PC-3 (cell line): Measurements from ENCODE around the gene KIAA1217. TPM values are rescaled to one million over a fixed set of nuclear protein-coding genes. Genes with fewer than 3 reads are reported as not detected.

Experiments
- ATAC-seq: fragments of 200-7000 bp; cut with Tn5 transposase; 2 replicates; pipeline ENCODE4 v1.9.1; 2020; ENCODE audit warnings: mild to moderate bottlenecking, moderate library complexity
- BruUV-seq: library from RNA; stranded (reverse); fragments of 400-500 nt; replicated peaks from 2 replicates; lab custom pipeline; 2021; lab: Mats Ljungman, UMichigan
- CTCF ChIA-PET: fragments of 300-600 bp; sonication (Branson Sonifier 250); formaldehyde crosslinking; loops from one replicate; lab custom pipeline; 2022; ENCODE audit warnings: antibody characterized with exemption; lab: Charles Lee
- POLR2A ChIA-PET: fragments of 300-600 bp; sonication (Branson Sonifier 250); formaldehyde crosslinking; loops from one replicate; lab custom pipeline; 2022; ENCODE audit warnings: antibody characterized with exemption; ENCODE audit not compliant: unreplicated experiment; lab: Charles Lee
- DNase-seq: peaks from one replicate; pipeline ENCODE4 v3.0.0-alpha.2; 2015
- H2AFZ ChIP-seq: fragments of 300-600 bp; sonication (generic); 2 replicates; pipeline ENCODE4 v1.6.0; 2016; ENCODE audit warnings: antibody characterized with exemption, low read length
- H3F3A ChIP-seq: fragments of 300-600 bp; sonication (generic); one replicate; pipeline ENCODE4 v1.6.0; 2017; ENCODE audit warnings: antibody characterized with exemption, low read length, control low read depth, mild to moderate bottlenecking; ENCODE audit not compliant: unreplicated experiment
- H3K27ac ChIP-seq: fragments of 300-600 bp; sonication (generic); 2 replicates; pipeline ENCODE4 v1.5.1; 2016; ENCODE audit warnings: mild to moderate bottlenecking, low read length
- H3K27me3 ChIP-seq: fragments of 300-600 bp; sonication (generic); 2 replicates; pipeline ENCODE4 v1.6.1; 2016; ENCODE audit warnings: low read length, mixed read lengths
- H3K36me3 ChIP-seq: fragments of 300-600 bp; sonication (generic); 2 replicates; pipeline ENCODE4 v1.6.1; 2016; ENCODE audit warnings: low read depth, mixed run types, low read length, mixed read lengths
- H3K4me1 ChIP-seq: fragments of 300-600 bp; sonication (generic); 2 replicates; pipeline ENCODE4 v1.5.1; 2016; ENCODE audit warnings: low read length; ENCODE audit not compliant: insufficient read depth
- H3K4me2 ChIP-seq: fragments of 300-600 bp; sonication (generic); 2 replicates; pipeline ENCODE4 v1.6.0; 2016; ENCODE audit warnings: low read length
- H3K4me3 ChIP-seq: fragments of 300-600 bp; sonication (generic); 2 replicates; pipeline ENCODE4 v1.5.1; 2016; ENCODE audit warnings: mild to moderate bottlenecking, low read length, mixed read lengths
- H3K79me2 ChIP-seq: fragments of 300-600 bp; sonication (generic); 2 replicates; pipeline ENCODE4 v1.6.1; 2017; ENCODE audit warnings: low read length, mixed read lengths
- H3K9ac ChIP-seq: fragments of 300-600 bp; sonication (generic); 2 replicates; pipeline ENCODE4 v1.6.0; 2016; ENCODE audit warnings: mild to moderate bottlenecking, low read length
- H3K9me2 ChIP-seq: fragments of 300-600 bp; sonication (generic); replicated peaks from 2 replicates; pipeline ENCODE4 v1.6.1; 2016; ENCODE audit warnings: mixed run types, low read length, mixed read lengths
- H3K9me3 ChIP-seq: fragments of 300-600 bp; sonication (generic); 2 replicates; pipeline ENCODE4 v1.6.1; 2016; ENCODE audit warnings: low read length, mixed read lengths
- H4K20me1 ChIP-seq: fragments of 300-600 bp; sonication (generic); 2 replicates; pipeline ENCODE4 v1.6.1; 2016; ENCODE audit warnings: low read length, mixed read lengths
- EZH2 ChIP-seq: fragments of 300-600 bp; sonication (generic); IDR thresholded peaks from one replicate; pipeline ENCODE4 v1.6.1; 2017; ENCODE audit warnings: antibody characterized with exemption, mild to moderate bottlenecking, low read length; ENCODE audit not compliant: unreplicated experiment
- EZH2phosphoT487 ChIP-seq: fragments of 300-600 bp; sonication (generic); IDR thresholded peaks from 2 replicates; pipeline ENCODE4 v1.6.1; 2018; ENCODE audit warnings: mild to moderate bottlenecking, antibody characterized with exemption, low read length, borderline replicate concordance
- intact Hi-C: fragments of 100-400 bp; cut with micrococcal nuclease; formaldehyde crosslinking; loops from 2 replicates; pipeline ENCODE4 v1.9.0; 2023
- total RNA-seq: library from RNA; depleted of rRNA; stranded (reverse); fragments of >200 nt; gene quantifications from 2 replicates; pipeline ENCODE4 v1.2.3, GENCODE V29; 2014
- TF ChIP-seq, protein P1 (sequence below): fragments of 300-600 bp; sonication (generic); conservative IDR thresholded peaks from 2 replicates; pipeline ENCODE4 v1.5.1; 2017; ENCODE audit warnings: antibody characterized with exemption, low read depth, mild to moderate bottlenecking, low read length

Gene KIAA1217
- total RNA-seq, 1 experiment from 2014 or later = 16.0 TPM

GRCh38 chr10:24462291-24462813 is 253.4 kb downstream of the KIAA1217 start:
- H3K9ac ChIP-seq = peak overlapping the region; percentile 78; the same call in 1 of the 2 replicates
- BruUV-seq = no TSS peak
- H2AFZ ChIP-seq = no peak overlapping the region
- H3F3A ChIP-seq = no peaks in the 10 kb centered on the region
- no peaks in the 10 kb centered on the region for H3K36me3 ChIP-seq
- ChIA-PET POLR2A (no interaction called here), CTCF (no interaction called here)
- ATAC-seq = no peak
- H3K4me3 ChIP-seq = no peak overlapping the region
- peaks cover 50% of the 10 kb centered on the region for H3K4me1 ChIP-seq
- peak overlapping the region; percentile 89; the same call in 1 of the 2 replicates for H3K4me2 ChIP-seq
- no peaks in the 10 kb centered on the region for H3K27me3 ChIP-seq
- DNase-seq = no peak
- H3K9me3 ChIP-seq = no peaks in the 10 kb centered on the region
- H3K9me2 ChIP-seq = no peaks in the 10 kb centered on the region
- peaks cover 4% of the 10 kb centered on the region; the same call in 1 of the 2 replicates for H4K20me1 ChIP-seq
- H3K27ac ChIP-seq = peak overlapping the region; percentile 99
- TF ChIP-seq, protein P1, sequence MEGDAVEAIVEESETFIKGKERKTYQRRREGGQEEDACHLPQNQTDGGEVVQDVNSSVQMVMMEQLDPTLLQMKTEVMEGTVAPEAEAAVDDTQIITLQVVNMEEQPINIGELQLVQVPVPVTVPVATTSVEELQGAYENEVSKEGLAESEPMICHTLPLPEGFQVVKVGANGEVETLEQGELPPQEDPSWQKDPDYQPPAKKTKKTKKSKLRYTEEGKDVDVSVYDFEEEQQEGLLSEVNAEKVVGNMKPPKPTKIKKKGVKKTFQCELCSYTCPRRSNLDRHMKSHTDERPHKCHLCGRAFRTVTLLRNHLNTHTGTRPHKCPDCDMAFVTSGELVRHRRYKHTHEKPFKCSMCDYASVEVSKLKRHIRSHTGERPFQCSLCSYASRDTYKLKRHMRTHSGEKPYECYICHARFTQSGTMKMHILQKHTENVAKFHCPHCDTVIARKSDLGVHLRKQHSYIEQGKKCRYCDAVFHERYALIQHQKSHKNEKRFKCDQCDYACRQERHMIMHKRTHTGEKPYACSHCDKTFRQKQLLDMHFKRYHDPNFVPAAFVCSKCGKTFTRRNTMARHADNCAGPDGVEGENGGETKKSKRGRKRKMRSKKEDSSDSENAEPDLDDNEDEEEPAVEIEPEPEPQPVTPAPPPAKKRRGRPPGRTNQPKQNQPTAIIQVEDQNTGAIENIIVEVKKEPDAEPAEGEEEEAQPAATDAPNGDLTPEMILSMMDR = no peak
- TF ChIP-seq EZH2phosphoT487 = no peak
- no peak for TF ChIP-seq EZH2
- H3K79me2 ChIP-seq = peaks cover 14% of the 10 kb centered on the region
- intact Hi-C loops = no loop called here

- Histone ChIP-seq H3K9ac (peak overlapping the region; percentile 78), H3K4me1 (peaks cover 46% of the 10 kb centered on the region), H3K4me2 (peak overlapping the region; percentile 89), H3K27ac (peak overlapping the region; percentile 99), H4K20me1 (peaks cover 11% of the 10 kb centered on the region), H3F3A (no peaks in the 10 kb centered on the region), H3K27me3 (no peaks in the 10 kb centered on the region), H3K9me2 (no peaks in the 10 kb centered on the region), H2AFZ (peak overlapping the region; percentile 12; the same call in 1 of the 2 replicates), H3K9me3 (no peaks in the 10 kb centered on the region), H3K79me2 (peaks cover 20% of the 10 kb centered on the region), H3K4me3 (peak overlapping the region; percentile 50; the same call in 1 of the 2 replicates), H3K36me3 (no peaks in the 10 kb centered on the region)
- ATAC-seq = peak; percentile 20; the same call in 1 of the 2 replicates
- no peak for TF ChIP-seq EZH2phosphoT487
- no peak for TF ChIP-seq EZH2
- TF ChIP-seq, protein P1 = peak; percentile 71
- intact Hi-C loops = loop anchor here (1.0 kb wide), 1 partner anchor 40 kb away; no protein-coding TSS in a partner anchor
- CTCF ChIA-PET = interaction anchor here (0.6 kb wide), 1 partner anchor 20 kb away, joined by 3 read pairs; no protein-coding TSS in a partner anchor
- DNase-seq = peak; percentile 41
- POLR2A ChIA-PET = no interaction called here
- BruUV-seq = no TSS peak
Measured at GRCh38 chr10:24462889-24463552, 254.1 kb downstream of the KIAA1217 start.
